Right lobe of liver (tissue), 6 donors: ENCODE data around the gene MDM1. TPM values are rescaled to one million over a fixed set of nuclear protein-coding genes. Genes with fewer than 3 reads are reported as not detected.

ENCODE experiments used
- ATAC-seq, 4 donors: fragments of 200-7000 bp; cut with Tn5 transposase; one replicate each; pipeline ENCODE4 v1.9.1; 2020; ENCODE audit warnings: mild to moderate bottlenecking in 4 of 4, moderate library complexity in 4 of 4
- DNase-seq, 3 donors: peaks; one replicate each; pipeline ENCODE4 v3.0.0-alpha.2; 2020
- H3K27ac ChIP-seq, 3 donors: fragments of 200-600 bp; one replicate each; pipeline ENCODE4 v1.8.0; 2022
- H3K27me3 ChIP-seq, 2 donors: fragments of 200-600 bp; one replicate each; pipeline ENCODE4 v1.8.0; 2022
- H3K36me3 ChIP-seq, 4 donors: fragments of 200-600 bp; sonication (generic) in 1 of 4; one replicate each; pipeline versions ENCODE4 v1.5.1 to v1.8.0; 2017 to 2022; ENCODE audit warnings: control low read depth in 1 of 4
- H3K4me1 ChIP-seq, 4 donors: fragments of 200-600 bp; sonication (generic) in 1 of 4; one replicate each; pipeline versions ENCODE4 v1.5.1 to v1.8.0; 2017 to 2022; ENCODE audit warnings: control low read depth in 1 of 4
- H3K4me3 ChIP-seq, 3 donors: fragments of 200-600 bp; one replicate each; pipeline ENCODE4 v1.8.0; 2022
- H3K9me3 ChIP-seq, 4 donors: fragments of 200-600 bp; sonication (generic) in 1 of 4; one replicate each; pipeline versions ENCODE4 v1.5.1 to v1.8.0; 2017 to 2022; ENCODE audit warnings: control low read depth in 1 of 4
- CTCF ChIP-seq, 4 donors: fragments of 200-600 bp in 3 of 4; fragments of 450-650 bp in 1 of 4; IDR thresholded peaks; one replicate each; pipeline versions ENCODE4 v1.5.1 to v1.8.0; 2016 to 2022; ENCODE audit warnings: antibody characterized with exemption in 4 of 4, mild to moderate bottlenecking in 2 of 4
- POLR2A ChIP-seq: fragments of 450-650 bp; IDR thresholded peaks from one replicate; pipeline ENCODE4 v1.6.1; 2017; ENCODE audit warnings: antibody characterized with exemption, mild to moderate bottlenecking
- WGBS: methylation state at CpG from one replicate; pipeline ENCODE4 v1.1.6; 2018; ENCODE audit warnings: low coverage, low lambda C conversion rate; ENCODE audit not compliant: insufficient coverage; ENCODE audit errors: missing lambda C conversion rate; 5-methylcytosine and 5-hydroxymethylcytosine counted together
- intact Hi-C, 2 donors: fragments of 100-400 bp; cut with DNase I; formaldehyde crosslinking; loops; one replicate each; pipeline versions ENCODE4 v1.11.2 to v1.14.1; 2022
- total RNA-seq, 6 experiments: library from RNA; depleted of rRNA in 2 of 6; stranded (reverse); fragments of >200 nt in 2 of 6; fragmentation: NEBNext Ultra II Directional in 3 of 6; extraction: Animal tissue kit (Norgen Biotek cat#: 25700) in 3 of 6; gene quantifications; one replicate each; pipeline versions ENCODE4 v1.1.0 to v1.2.4, GENCODE V29; 2016 to 2023
- donor health status: DM: no; HTN: yes; CAD: no.
- donor health status: DM: no; HTN: no; CAD: no.
- donor health status: DM: no; HTN: no; CAD: no.
- donor health status: DM: no; HTN: yes; CAD: no.
- donor health status: DM: no; HTN: yes; CAD: no.

MDM1 gene
- total RNA-seq, 6 experiments from 2014 or later: 2.9 to 6.6 (median 4.1) TPM

GRCh38 chr12:68325966-68326365 is 6.2 kb downstream of the MDM1 start:
- Histone ChIP-seq H3K4me1 (no peaks in the 10 kb centered on the region), H3K4me3 (no peak overlapping the region), H3K36me3 (no peaks in the 10 kb centered on the region), H3K27me3 (no peaks in the 10 kb centered on the region), H3K9me3 (no peaks in the 10 kb centered on the region), H3K27ac (no peak overlapping the region)
- DNase-seq: no peak
- TF ChIP-seq POLR2A: no peak
- no peak for TF ChIP-seq CTCF (IDR thresholded peaks at IDR 0.05)
- WGBS: 78% methylated on average over 1 of the region's 1 CpG
- no peak for ATAC-seq
- intact Hi-C loops: no loop called here

- intact Hi-C loops: no loop called here
- DNase-seq (no peak), ATAC-seq (no peak)
- H3K27ac ChIP-seq: no peak overlapping the region
- H3K9me3 ChIP-seq: no peaks in the 10 kb centered on the region
- no peaks in the 10 kb centered on the region for H3K27me3 ChIP-seq
- no peak for TF ChIP-seq CTCF (IDR thresholded peaks at IDR 0.05)
- TF ChIP-seq POLR2A: no peak
- no peaks in the 10 kb centered on the region for H3K36me3 ChIP-seq
- no peak overlapping the region for H3K4me3 ChIP-seq
- H3K4me1 ChIP-seq: no peaks in the 10 kb centered on the region
- WGBS: 78% methylated on average over 3 of the region's 3 CpGs
These were observed 7.6 kb downstream of the MDM1 start for GRCh38 chr12:68324531-68324930.

- H3K9me3 ChIP-seq: no peaks in the 10 kb centered on the region
- intact Hi-C loops: no loop called here
- TF ChIP-seq POLR2A (no peak), CTCF (IDR thresholded peaks at IDR 0.05) (no peak)
- H3K36me3 ChIP-seq: no peaks in the 10 kb centered on the region
- H3K4me3 ChIP-seq: no peak overlapping the region
- WGBS: 33% methylated on average over 2 of the region's 2 CpGs
- H3K4me1 ChIP-seq: no peaks in the 10 kb centered on the region
- no peak for DNase-seq
- no peak overlapping the region for H3K27ac ChIP-seq
- ATAC-seq: peak; percentile 67 to 74 (median 70)
- H3K27me3 ChIP-seq: no peaks in the 10 kb centered on the region
These were observed 11.0 kb downstream of the MDM1 start for GRCh38 chr12:68321140-68321539.

- H3K27me3 ChIP-seq: no peaks in the 10 kb centered on the region
- no peak for DNase-seq
- 73% methylated on average over 11 of the region's 11 CpGs for WGBS
- no peaks in the 10 kb centered on the region for H3K4me1 ChIP-seq
- peak in 2 of 4 donors; percentile 19 to 33 for ATAC-seq
- intact Hi-C loops: loop anchor here in 1 of 2 donors (10.0 kb wide), 1 partner anchor 85 kb away; no protein-coding TSS in a partner anchor
- no peak overlapping the region for H3K27ac ChIP-seq
- H3K9me3 ChIP-seq: no peaks in the 10 kb centered on the region
- H3K36me3 ChIP-seq: no peaks in the 10 kb centered on the region
- no peak for TF ChIP-seq CTCF (IDR thresholded peaks at IDR 0.05)
- no peak for TF ChIP-seq POLR2A
- no peak overlapping the region for H3K4me3 ChIP-seq
These were observed 12.1 kb downstream of the MDM1 start for GRCh38 chr12:68319988-68320623.
